H1 (cell line): ENCODE data around the gene CTSL. TPM values are rescaled to one million over a fixed set of nuclear protein-coding genes. Genes with fewer than 3 reads are reported as not detected.

Source experiments
- CTCF ChIA-PET: fragments of 300-600 bp; sonication (Branson Sonifier 250); formaldehyde crosslinking; loops from one replicate; lab custom pipeline; 2021; ENCODE audit not compliant: partially characterized antibody; lab: Charles Lee
- POLR2A ChIA-PET: fragments of 300-600 bp; sonication (Branson Sonifier 250); formaldehyde crosslinking; loops from one replicate; lab custom pipeline; 2021; ENCODE audit warnings: inconsistent platforms; ENCODE audit not compliant: partially characterized antibody; lab: Charles Lee
- DNase-seq, 2 experiments: peaks; one replicate each; pipeline versions ENCODE4 v3.0.0 to v3.0.0-alpha.2; 2010 to 2022; ENCODE audit warnings: low spot score in 2 of 2, low read depth in 1 of 2, mixed read lengths in 1 of 2
- FAIRE-seq: peaks from 2 replicates; lab custom pipeline; 2011; peaks lifted over from hg19 to GRCh38; lab: Jason Lieb, UNC
- H2AFZ ChIP-seq: 2 replicates; pipeline ENCODE4 v1.8.1; 2012; ENCODE audit warnings: low read length, inconsistent platforms
- H2AK5ac ChIP-seq: 2 replicates; pipeline ENCODE4 v1.6.1; 2013; ENCODE audit warnings: low read depth, low read length
- H2BK120ac ChIP-seq: replicated peaks from 2 replicates; pipeline ENCODE3; 2013; ENCODE audit warnings: low read depth, low read length, inconsistent platforms
- H2BK12ac ChIP-seq: 2 replicates; pipeline ENCODE4 v1.6.1; 2013; ENCODE audit warnings: low read depth, low read length
- H2BK15ac ChIP-seq: 2 replicates; pipeline ENCODE4 v1.6.1; 2013; ENCODE audit warnings: low read length
- H2BK20ac ChIP-seq: 2 replicates; pipeline ENCODE4 v1.6.1; 2013; ENCODE audit warnings: low read length
- H2BK5ac ChIP-seq: 2 replicates; pipeline ENCODE4 v1.6.1; 2013; ENCODE audit warnings: low read depth, low read length
- H3K14ac ChIP-seq: 2 replicates; pipeline ENCODE4 v1.6.1; 2013; ENCODE audit warnings: inconsistent platforms; ENCODE audit not compliant: insufficient read length
- H3K18ac ChIP-seq: 2 replicates; pipeline ENCODE4 v1.6.1; 2013; ENCODE audit warnings: low read length; ENCODE audit errors: extremely low read depth
- H3K23ac ChIP-seq: 2 replicates; pipeline ENCODE4 v1.6.1; 2013; ENCODE audit warnings: inconsistent platforms; ENCODE audit not compliant: insufficient read length
- H3K23me2 ChIP-seq: 2 replicates; pipeline ENCODE4 v1.6.1; 2013; ENCODE audit warnings: low read depth, low read length
- H3K27ac ChIP-seq: 2 replicates; pipeline ENCODE4 v1.6.1; 2011; ENCODE audit warnings: low read depth, low read length, inconsistent platforms
- H3K27me3 ChIP-seq, 4 experiments: replicated peaks in 1 of 4; 1 replicate in 1 of 4; 2 replicates in 3 of 4; pipeline versions ENCODE4 v1.6.1 to v1.8.1; 2011 to 2013; ENCODE audit warnings: low read length in 3 of 4, mild to moderate bottlenecking in 3 of 4, inconsistent platforms in 2 of 4, mixed read lengths in 2 of 4, moderate library complexity in 1 of 4; ENCODE audit not compliant: control insufficient read depth in 3 of 4, insufficient read depth in 3 of 4; ENCODE audit errors: extremely low read depth in 1 of 4
- H3K36me3 ChIP-seq, 4 experiments: 2 replicates each; pipeline versions ENCODE4 v1.6.1 to v1.8.1; 2011 to 2013; ENCODE audit warnings: mild to moderate bottlenecking in 4 of 4, low read length in 3 of 4, moderate library complexity in 2 of 4, control low read depth in 1 of 4, inconsistent platforms in 1 of 4; ENCODE audit not compliant: insufficient read depth in 4 of 4, control insufficient read depth in 2 of 4
- H3K4ac ChIP-seq: replicated peaks from 2 replicates; pipeline ENCODE3; 2013; ENCODE audit warnings: low read length, low read depth, mixed read lengths, inconsistent platforms; ENCODE audit not compliant: insufficient read length
- H3K4me1 ChIP-seq, 4 experiments: replicated peaks in 1 of 4; 1 replicate in 1 of 4; 2 replicates in 3 of 4; pipeline versions ENCODE4 v1.6.1 to v1.8.1; 2011 to 2013; ENCODE audit warnings: low read length in 3 of 4, inconsistent platforms in 2 of 4, mixed read lengths in 1 of 4; ENCODE audit not compliant: insufficient read depth in 4 of 4, control insufficient read depth in 3 of 4
- H3K4me2 ChIP-seq, 2 experiments: 2 replicates each; pipeline versions ENCODE4 v1.6.1 to v1.8.1; 2011 to 2013; ENCODE audit warnings: low read depth in 2 of 2, low read length in 2 of 2, control low read depth in 1 of 2, inconsistent platforms in 1 of 2, mild to moderate bottlenecking in 1 of 2; ENCODE audit not compliant: insufficient read depth in 1 of 2
- H3K4me3 ChIP-seq, 4 experiments: fragments of 200-600, 300-600 bp in 1 of 4; sonication (generic), shearing (Covaris generic), sonication (Bioruptor Twin) in 1 of 4; 2 replicates each; pipeline versions ENCODE4 v1.5.1 to v1.8.1; 2011 to 2016; ENCODE audit warnings: low read length in 4 of 4, low read depth in 3 of 4, control low read depth in 2 of 4, inconsistent platforms in 2 of 4, mild to moderate bottlenecking in 2 of 4, mixed read lengths in 1 of 4, moderate library complexity in 1 of 4; ENCODE audit not compliant: insufficient read depth in 2 of 4; ENCODE audit errors: extremely low read depth in 1 of 4
- H3K56ac ChIP-seq: replicated peaks from 2 replicates; pipeline ENCODE3; 2013; ENCODE audit warnings: low read depth, mild to moderate bottlenecking, mixed read lengths, low read length, inconsistent platforms; ENCODE audit not compliant: insufficient read length
- H3K79me1 ChIP-seq: 2 replicates; pipeline ENCODE4 v1.6.1; 2013; ENCODE audit warnings: low read depth, low read length, control low read depth
- H3K79me2 ChIP-seq, 2 experiments: 2 replicates each; pipeline versions ENCODE4 v1.6.1 to v1.8.1; 2012 to 2013; ENCODE audit warnings: low read length in 2 of 2, mild to moderate bottlenecking in 2 of 2, inconsistent platforms in 1 of 2; ENCODE audit not compliant: insufficient read depth in 2 of 2, control insufficient read depth in 1 of 2
- H3K9ac ChIP-seq, 4 experiments: replicated peaks in 1 of 4; 1 replicate in 1 of 4; 2 replicates in 3 of 4; pipeline versions ENCODE4 v1.6.1 to v1.8.1; 2011 to 2013; ENCODE audit warnings: low read depth in 3 of 4, low read length in 3 of 4, control low read depth in 2 of 4, mild to moderate bottlenecking in 2 of 4, moderate library complexity in 2 of 4, inconsistent platforms in 1 of 4; ENCODE audit errors: extremely low read depth in 1 of 4
- H3K9me3 ChIP-seq, 2 experiments: 2 replicates each; pipeline versions ENCODE4 v1.6.1 to v1.8.1; 2012 to 2013; ENCODE audit warnings: mild to moderate bottlenecking in 2 of 2, moderate library complexity in 2 of 2, control low read depth in 1 of 2, inconsistent platforms in 1 of 2, low read depth in 1 of 2, low read length in 1 of 2, mixed read lengths in 1 of 2; ENCODE audit not compliant: insufficient read depth in 2 of 2
- H4K20me1 ChIP-seq, 2 experiments: replicated peaks in 1 of 2; 2 replicates each; pipeline versions ENCODE3 to v1.8.1; 2011 to 2013; ENCODE audit warnings: inconsistent platforms in 2 of 2, low read length in 2 of 2, mild to moderate bottlenecking in 1 of 2; ENCODE audit not compliant: insufficient read depth in 2 of 2, control insufficient read depth in 1 of 2
- H4K5ac ChIP-seq: 2 replicates; pipeline ENCODE4 v1.6.1; 2013; ENCODE audit warnings: low read length, low read depth, mixed read lengths, inconsistent platforms; ENCODE audit not compliant: insufficient read length
- H4K8ac ChIP-seq: 2 replicates; pipeline ENCODE4 v1.8.0; 2013; ENCODE audit warnings: mild to moderate bottlenecking, moderate library complexity, low read length, inconsistent platforms; ENCODE audit not compliant: insufficient read depth; ENCODE audit errors: extremely low read depth
- H4K91ac ChIP-seq: replicated peaks from 2 replicates; pipeline ENCODE3; 2013; ENCODE audit warnings: low read length, mixed read lengths, inconsistent platforms; ENCODE audit not compliant: insufficient read length
- ATF2 ChIP-seq: IDR thresholded peaks from 2 replicates; pipeline ENCODE4 v1.6.1; 2012; ENCODE audit warnings: low read length, inconsistent platforms
- BCL11A ChIP-seq, 2 experiments: IDR thresholded peaks; one replicate each; pipeline ENCODE4 v1.6.1; 2011; ENCODE audit warnings: low read depth in 2 of 2, low read length in 2 of 2, mild to moderate bottlenecking in 2 of 2
- BRCA1 ChIP-seq: IDR thresholded peaks from 2 replicates; pipeline ENCODE4 v1.6.1; 2012; ENCODE audit warnings: low read depth, low read length, improper control_type of control experiment
- CBX8 ChIP-seq: fragments of 300-800, 300-1000 bp; sonication (generic); IDR thresholded peaks from 2 replicates; pipeline ENCODE4 v1.7.1; 2016; ENCODE audit warnings: low read depth, low read length, borderline replicate concordance
- CHD1 ChIP-seq: IDR thresholded peaks from 2 replicates; pipeline ENCODE4 v1.6.1; 2012; ENCODE audit warnings: low read depth, low read length, improper control_type of control experiment
- E2F6 ChIP-seq: IDR thresholded peaks from 2 replicates; pipeline ENCODE4 v1.6.1; 2012; ENCODE audit warnings: inconsistent platforms
- GABPA ChIP-seq: IDR thresholded peaks from 2 replicates; pipeline ENCODE4 v1.6.1; 2011; ENCODE audit warnings: mild to moderate bottlenecking, low read length, moderate library complexity, borderline replicate concordance; ENCODE audit not compliant: insufficient read depth
- RBBP5 ChIP-seq: IDR thresholded peaks from 2 replicates; pipeline ENCODE4 v1.7.1; 2012; ENCODE audit warnings: low read depth, mild to moderate bottlenecking, inconsistent platforms, low read length, moderate library complexity, borderline replicate concordance
- SAP30 ChIP-seq: fragments of 300-600 bp; sonication (generic); IDR thresholded peaks from 2 replicates; pipeline ENCODE4 v1.7.1; 2012; ENCODE audit warnings: low read length, moderate library complexity, mild to moderate bottlenecking, inconsistent platforms; ENCODE audit not compliant: insufficient read depth, insufficient replicate concordance
- TEAD4 ChIP-seq: IDR thresholded peaks from 2 replicates; pipeline ENCODE4 v1.6.1; 2012; ENCODE audit warnings: low read depth, low read length, inconsistent platforms, mixed read lengths
- WGBS, 2 experiments: shearing (Covaris generic) in 1 of 2; methylation state at CpG; one replicate each; pipeline versions ENCODE4 v1.1.6 to v1.1.7; 2013 to 2015; ENCODE audit warnings: low lambda C conversion rate in 2 of 2, mixed read lengths in 2 of 2, inconsistent platforms in 1 of 2, low coverage in 1 of 2, missing lambda C conversion rate in 1 of 2; ENCODE audit not compliant: insufficient replicate concordance in 2 of 2, insufficient coverage in 1 of 2, insufficient read length in 1 of 2; ENCODE audit errors: extremely low coverage in 1 of 2, missing lambda C conversion rate in 1 of 2; 5-methylcytosine and 5-hydroxymethylcytosine counted together
- polyA plus RNA-seq, 7 experiments: library from polyadenylated mRNA; depleted of rRNA in 3 of 7; stranded (reverse) in 5 of 7; unstranded in 2 of 7; fragments of >200 nt in 5 of 7; fragments of 200-250 nt in 2 of 7; gene quantifications; 1 replicate in 5 of 7; 2 replicates in 1 of 7; 4 replicates in 1 of 7; pipeline versions ENCODE4 v1.2.1 to v1.2.3, GENCODE V29; 2011 to 2013; ENCODE audit warnings: missing spikeins in 2 of 7, mixed read lengths in 2 of 7
- total RNA-seq: library from RNA; stranded (reverse); fragmentation: NEBNext Ultra II Directional; extraction: Animal tissue kit (Norgen Biotek cat#: 25700); gene quantifications from 2 replicates; pipeline ENCODE4 v1.2.1, GENCODE V29; 2021
- TF ChIP-seq, protein P1 (sequence below): IDR thresholded peaks from 2 replicates; pipeline ENCODE4 v1.6.1; 2012; ENCODE audit warnings: inconsistent platforms

CTSL gene
- total and polyA plus RNA-seq, 2 of the 8 experiments (the other 6 are each of a cell fraction or from before 2014, with no cell fraction given), result 34.2 to 38.2 TPM

GRCh38 chr9:87739546-87739945 lies 13.6 kb downstream of the CTSL start:
- Histone ChIP-seq H2BK12ac (no peak overlapping the region), H3K4ac (no peak overlapping the region), H3K27me3 (no peaks in the 10 kb centered on the region), H3K56ac (no peak overlapping the region), H2AFZ (no peak overlapping the region), H3K4me1 (no peaks in the 10 kb centered on the region), H3K4me3 (no peak overlapping the region), H4K91ac (no peak overlapping the region), H3K9me3 (peaks cover 3 to 7% of the 10 kb centered on the region in 2 experiments; a peak in 1 of 4 replicates), H4K20me1 (no peaks in the 10 kb centered on the region), H2AK5ac (no peak overlapping the region), H3K79me1 (no peaks in the 10 kb centered on the region), H3K27ac (no peak overlapping the region), H2BK120ac (no peak overlapping the region), H3K23ac (no peak overlapping the region), H3K14ac (no peak overlapping the region), H3K4me2 (no peak overlapping the region), H2BK5ac (no peak overlapping the region), H3K9ac (no peak overlapping the region), H4K5ac (no peak overlapping the region), H3K23me2 (no peaks in the 10 kb centered on the region), H3K79me2 (no peaks in the 10 kb centered on the region), H2BK15ac (no peak overlapping the region), H2BK20ac (no peak overlapping the region), H3K36me3 (no peaks in the 10 kb centered on the region), H3K18ac (no peak overlapping the region), H4K8ac (no peak overlapping the region)
- no peak for DNase-seq
- CTCF ChIA-PET, result interaction anchor here (0.8 to 1.0 kb wide), 3 partner anchors 13 to 61 kb away, joined by 3 read pairs; partner anchors contain the start of gene CTSL
- POLR2A ChIA-PET, result interaction anchor here (0.8 to 0.9 kb wide), 2 partner anchors 11 to 15 kb away, joined by 3 read pairs; no protein-coding TSS in a partner anchor
- FAIRE-seq, result no peak
- 86% methylated on average over 3 of the region's 3 CpGs; no CpG with 5 or more reads in 1 of the 2 experiments for WGBS, 2 experiments
- TF ChIP-seq BCL11A (IDR thresholded peaks at IDR 0.05; ENCODE audit: low read depth in 2 of 2, low read length in 2 of 2), result no peak
- TF ChIP-seq BRCA1, result no peak
- no peak for TF ChIP-seq RBBP5
- TF ChIP-seq SAP30, result no peak
- no peak for TF ChIP-seq CHD1
- no peak for TF ChIP-seq E2F6
- no peak for TF ChIP-seq ATF2
- TF ChIP-seq TEAD4, result no peak
- TF ChIP-seq CBX8, result no peak
- TF ChIP-seq, protein P1, sequence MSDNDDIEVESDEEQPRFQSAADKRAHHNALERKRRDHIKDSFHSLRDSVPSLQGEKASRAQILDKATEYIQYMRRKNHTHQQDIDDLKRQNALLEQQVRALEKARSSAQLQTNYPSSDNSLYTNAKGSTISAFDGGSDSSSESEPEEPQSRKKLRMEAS, result no peak
- no peak for TF ChIP-seq GABPA
